Globus pallidus (tissue), 1 donor: ENCODE measurements around the gene MRM3.
"Not testable (repeated sequence)": the region's sequence is repeated elsewhere in the genome, so short reads cannot be mapped to it uniquely, and the experiment has no call there.

Source experiments
- DNase-seq: peaks from one replicate; pipeline ENCODE4 v3.0.0-alpha.2; 2015; ENCODE audit warnings: low spot score

MRM3 gene

GRCh38 chr17:826778-827177, 44.6 kb downstream of the MRM3 start:
- DNase-seq = no peak

GRCh38 chr17:828761-829160, 46.6 kb downstream of the MRM3 start:
- no peak for DNase-seq

GRCh38 chr17:829614-830013, 47.5 kb downstream of the MRM3 start:
- DNase-seq = not testable (repeated sequence)

GRCh38 chr17:830381-830780, 48.2 kb downstream of the MRM3 start:
- no peak for DNase-seq

GRCh38 chr17:830950-831349, 48.8 kb downstream of the MRM3 start:
- no peak for DNase-seq

- DNase-seq = no peak
Observed at GRCh38 chr17:834136-834535, 52.0 kb downstream of the MRM3 start.

GRCh38 chr17:835263-835662, 53.1 kb downstream of the MRM3 start:
- no peak for DNase-seq

GRCh38 chr17:835721-836120, 53.6 kb downstream of the MRM3 start:
- not testable (repeated sequence) for DNase-seq

- no peak for DNase-seq
Observed at GRCh38 chr17:836151-836550, 54.0 kb downstream of the MRM3 start.

- DNase-seq = no peak
Observed at GRCh38 chr17:838486-838885, 56.3 kb downstream of the MRM3 start.

- no peak for DNase-seq
Observed at GRCh38 chr17:841313-841712, 59.2 kb downstream of the MRM3 start.
